Ishikawa (cell line): ENCODE measurements around the gene PLPP4.

Experiments
- CREB1 ChIP-seq: IDR thresholded peaks from 2 replicates; pipeline ENCODE4 v1.6.1; 2012; ENCODE audit warnings: low read depth
- EGR1 ChIP-seq: IDR thresholded peaks from 2 replicates; pipeline ENCODE4 v1.6.1; 2012
- EP300 ChIP-seq: IDR thresholded peaks from 2 replicates; pipeline ENCODE4 v1.6.1; 2012; ENCODE audit warnings: borderline replicate concordance
- FOXM1 ChIP-seq: IDR thresholded peaks from 2 replicates; pipeline ENCODE4 v1.6.1; 2012; ENCODE audit warnings: low read depth, borderline replicate concordance
- TCF12 ChIP-seq: IDR thresholded peaks from 2 replicates; pipeline ENCODE4 v1.6.1; 2012; ENCODE audit warnings: low read depth
- TEAD4 ChIP-seq: IDR thresholded peaks from 2 replicates; pipeline ENCODE4 v1.6.1; 2012
- YY1 ChIP-seq: IDR thresholded peaks from 2 replicates; pipeline ENCODE4 v1.6.1; 2012; ENCODE audit warnings: low read depth

PLPP4 gene

GRCh38 chr10:120634659-120635058, 177.6 kb downstream of the PLPP4 start:
- TF ChIP-seq YY1: no peak
- no peak for TF ChIP-seq TCF12
- TF ChIP-seq EGR1: no peak
- no peak for TF ChIP-seq FOXM1
- TF ChIP-seq TEAD4: no peak
- TF ChIP-seq CREB1: no peak
- no peak for TF ChIP-seq EP300
